ENCODE results near the gene JAKMIP2. TPM values are rescaled to one million over a fixed set of nuclear protein-coding genes. Genes with fewer than 3 reads are reported as not detected.

The JAKMIP2 gene
- total and polyA plus RNA-seq, 2 donors from 2014 or later, result 0.38 to 0.71 TPM

GRCh38 chr5:147564124-147564486 lies 218.4 kb downstream of the JAKMIP2 start:
- intact Hi-C loops (cut with DNase I), result no loop called here
- H3K4me1 ChIP-seq (ENCODE audit: control insufficient read depth in 2 of 3, insufficient read depth in 2 of 3, low read depth in 1 of 3, low read length in 3 of 3), result no peaks in the 10 kb centered on the region
- no peak overlapping the region for H3K4me3 ChIP-seq (ENCODE audit: low read length in 3 of 3)
- no peak for TF ChIP-seq CTCF (IDR thresholded peaks at IDR 0.05; ENCODE audit: borderline replicate concordance, extremely low read depth, insufficient read depth)
- H3K9ac ChIP-seq (ENCODE audit: low read length in 3 of 3), result no peak overlapping the region
- H3K9me3 ChIP-seq (ENCODE audit: control insufficient read depth in 2 of 3, insufficient read depth in 1 of 3, low read length in 3 of 3), result no peaks in the 10 kb centered on the region
- DNase-seq (no peak), FAIRE-seq (no peak)
- H3K27ac ChIP-seq (ENCODE audit: low read depth in 2 of 2, low read length in 2 of 2), result no peak overlapping the region
- no peaks in the 10 kb centered on the region for H3K27me3 ChIP-seq (ENCODE audit: control insufficient read depth, insufficient read depth, low read length)
- H3K36me3 ChIP-seq (ENCODE audit: control insufficient read depth in 2 of 3, insufficient read depth in 3 of 3, low read length in 3 of 3), result no peaks in the 10 kb centered on the region

- no peak overlapping the region for H3K9ac ChIP-seq (ENCODE audit: low read length in 3 of 3)
- no peaks in the 10 kb centered on the region for H3K27me3 ChIP-seq (ENCODE audit: control insufficient read depth, insufficient read depth, low read length)
- H3K27ac ChIP-seq (ENCODE audit: low read depth in 2 of 2, low read length in 2 of 2), result no peak overlapping the region
- H3K36me3 ChIP-seq (ENCODE audit: control insufficient read depth in 2 of 3, insufficient read depth in 3 of 3, low read length in 3 of 3), result no peaks in the 10 kb centered on the region
- intact Hi-C loops (cut with DNase I), result no loop called here
- no peaks in the 10 kb centered on the region for H3K9me3 ChIP-seq (ENCODE audit: control insufficient read depth in 2 of 3, insufficient read depth in 1 of 3, low read length in 3 of 3)
- FAIRE-seq (no peak), DNase-seq (no peak)
- H3K4me3 ChIP-seq (ENCODE audit: low read length in 3 of 3), result no peak overlapping the region
- no peaks in the 10 kb centered on the region for H3K4me1 ChIP-seq (ENCODE audit: control insufficient read depth in 2 of 3, insufficient read depth in 2 of 3, low read depth in 1 of 3, low read length in 3 of 3)
- TF ChIP-seq CTCF (IDR thresholded peaks at IDR 0.05; ENCODE audit: borderline replicate concordance, extremely low read depth, insufficient read depth), result no peak
Measured at GRCh38 chr5:147563466-147564123, 218.9 kb downstream of the JAKMIP2 start.

- H3K4me1 ChIP-seq (ENCODE audit: control insufficient read depth in 2 of 3, insufficient read depth in 2 of 3, low read depth in 1 of 3, low read length in 3 of 3), result no peaks in the 10 kb centered on the region
- no peaks in the 10 kb centered on the region for H3K36me3 ChIP-seq (ENCODE audit: control insufficient read depth in 2 of 3, insufficient read depth in 3 of 3, low read length in 3 of 3)
- DNase-seq (no peak), FAIRE-seq (no peak)
- H3K4me3 ChIP-seq (ENCODE audit: low read length in 3 of 3), result no peak overlapping the region
- TF ChIP-seq CTCF (IDR thresholded peaks at IDR 0.05; ENCODE audit: borderline replicate concordance, extremely low read depth, insufficient read depth), result no peak
- no peak overlapping the region for H3K9ac ChIP-seq (ENCODE audit: low read length in 3 of 3)
- H3K9me3 ChIP-seq (ENCODE audit: control insufficient read depth in 2 of 3, insufficient read depth in 1 of 3, low read length in 3 of 3), result no peaks in the 10 kb centered on the region
- no peaks in the 10 kb centered on the region for H3K27me3 ChIP-seq (ENCODE audit: control insufficient read depth, insufficient read depth, low read length)
- H3K27ac ChIP-seq (ENCODE audit: low read depth in 2 of 2, low read length in 2 of 2), result no peak overlapping the region
- intact Hi-C loops (cut with DNase I), result no loop called here
Measured at GRCh38 chr5:147561435-147561834, 221.1 kb downstream of the JAKMIP2 start.

Measured in kidney (tissue), 14 donors.